HepG2 (cell line): Measurements from ENCODE around the gene MBTD1. TPM values are rescaled to one million over a fixed set of nuclear protein-coding genes. Genes with fewer than 3 reads are reported as not detected.

Experiments used
- ARID4A ChIP-seq: sonication (generic); formaldehyde crosslinking; IDR thresholded peaks from 2 replicates; pipeline ENCODE4 v1.5.0; 2020; ENCODE audit warnings: mild to moderate bottlenecking, missing genetic modification reagents, borderline replicate concordance
- GMEB2 ChIP-seq: IDR thresholded peaks from 2 replicates; pipeline ENCODE4 v1.6.1; 2016; ENCODE audit warnings: missing biosample characterization, missing genetic modification reagents, low read depth
- HMGXB3 ChIP-seq: sonication (generic); formaldehyde crosslinking; IDR thresholded peaks from 2 replicates; pipeline ENCODE4 v1.4.0; 2020; ENCODE audit warnings: missing genetic modification reagents, borderline replicate concordance
- NR0B2 ChIP-seq: sonication (generic); formaldehyde crosslinking; IDR thresholded peaks from 2 replicates; pipeline ENCODE4 v1.4.0; 2020; ENCODE audit warnings: mild to moderate bottlenecking, missing genetic modification reagents
- PAWR ChIP-seq: sonication (generic); formaldehyde crosslinking; IDR thresholded peaks from 2 replicates; pipeline ENCODE4 v1.4.0; 2020; ENCODE audit warnings: missing genetic modification reagents, mild to moderate bottlenecking, borderline replicate concordance
- REXO4 ChIP-seq: sonication (generic); formaldehyde crosslinking; IDR thresholded peaks from 2 replicates; pipeline ENCODE4 v1.8.0; 2022; ENCODE audit warnings: missing genetic modification reagents, mild to moderate bottlenecking, borderline replicate concordance
- THRA ChIP-seq: sonication (generic); formaldehyde crosslinking; IDR thresholded peaks from 2 replicates; pipeline ENCODE4 v1.4.0; 2020; ENCODE audit warnings: missing genetic modification reagents, borderline replicate concordance
- XBP1 ChIP-seq: sonication (generic); formaldehyde crosslinking; IDR thresholded peaks from 2 replicates; pipeline ENCODE4 v1.5.0; 2020; ENCODE audit warnings: missing genetic modification reagents
- ZNF280D ChIP-seq: sonication (generic); formaldehyde crosslinking; IDR thresholded peaks from 2 replicates; pipeline ENCODE4 v1.5.1; 2020; ENCODE audit warnings: mild to moderate bottlenecking, missing genetic modification reagents
- ZNF576 ChIP-seq: sonication (generic); formaldehyde crosslinking; IDR thresholded peaks from 2 replicates; pipeline ENCODE4 v1.4.0; 2020; ENCODE audit warnings: mild to moderate bottlenecking, missing genetic modification reagents
- polyA plus RNA-seq, 8 experiments: library from polyadenylated mRNA; depleted of rRNA in 3 of 8; stranded (reverse) in 7 of 8; unstranded in 1 of 8; fragments of >200 nt; fragmentation: Illumina TruSeq in 4 of 8; extraction: Trizol in 4 of 8; gene quantifications; 2 replicates each; pipeline versions ENCODE4 v1.2.1 to v1.2.3, GENCODE V29; 2011 to 2016; ENCODE audit warnings: low read depth in 4 of 8, missing spikeins in 1 of 8, mixed read lengths in 1 of 8; ENCODE audit not compliant: insufficient read depth in 1 of 8
- total RNA-seq, 5 experiments: library from RNA; depleted of rRNA; stranded (reverse); fragments of >200 nt; fragmentation: Illumina TruSeq; extraction: Trizol; gene quantifications; 2 replicates each; pipeline ENCODE4 v1.2.3, GENCODE V29; 2016; ENCODE audit warnings: low read depth in 1 of 5

MBTD1 gene
- total and polyA plus RNA-seq, 2 of the 13 experiments (the other 11 are each of a cell fraction or from before 2014, with no cell fraction given), result 20.9 TPM

- TF ChIP-seq HMGXB3 (CRISPR knock-in tag), result peak; percentile 95
- peak; percentile 72 for TF ChIP-seq GMEB2 (CRISPR knock-in tag)
- TF ChIP-seq ZNF280D (CRISPR knock-in tag), result peak; percentile 95; the same call in 1 of the 2 replicates
- peak; percentile 100 for TF ChIP-seq NR0B2 (CRISPR knock-in tag)
- TF ChIP-seq ZNF576 (CRISPR knock-in tag), result peak; percentile 92
- peak; percentile 87; the same call in 1 of the 2 replicates for TF ChIP-seq XBP1 (CRISPR knock-in tag)
- peak; percentile 88 for TF ChIP-seq THRA
- peak; percentile 99 for TF ChIP-seq PAWR
- TF ChIP-seq REXO4 (CRISPR knock-in tag), result peak; percentile 92; the same call in 1 of the 2 replicates
- TF ChIP-seq ARID4A (CRISPR knock-in tag), result peak; percentile 100
These were observed 106.4 kb downstream of the MBTD1 start, which contains the start of gene NME1 (continued) for GRCh38 chr17:51153210-51154072.
